HepG2 (cell line): Measurements from ENCODE around the gene GGT1. TPM values are rescaled to one million over a fixed set of nuclear protein-coding genes. Genes with fewer than 3 reads are reported as not detected.

Experiments used
- BCLAF1 ChIP-seq: fragments of 450-650 bp; IDR thresholded peaks from 2 replicates; pipeline ENCODE4 v1.6.1; 2017; ENCODE audit warnings: mild to moderate bottlenecking
- CTCF ChIP-seq: sonication (generic); formaldehyde crosslinking; IDR thresholded peaks from 2 replicates; pipeline ENCODE4 v1.5.0; 2020; ENCODE audit warnings: mild to moderate bottlenecking, missing genetic modification reagents, moderate library complexity
- DNMT1 ChIP-seq: sonication (generic); formaldehyde crosslinking; IDR thresholded peaks from 2 replicates; pipeline ENCODE4 v1.5.1; 2020; ENCODE audit warnings: mild to moderate bottlenecking, missing genetic modification reagents
- ETV5 ChIP-seq: IDR thresholded peaks from 2 replicates; pipeline ENCODE4 v1.6.1; 2018; ENCODE audit warnings: missing biosample characterization, missing genetic modification reagents, inconsistent platforms, borderline replicate concordance
- GTF3A ChIP-seq: sonication (generic); formaldehyde crosslinking; conservative IDR thresholded peaks from 2 replicates; pipeline ENCODE4 v1.4.0; 2020; ENCODE audit warnings: mild to moderate bottlenecking, missing genetic modification reagents
- HIVEP1 ChIP-seq: sonication (generic); formaldehyde crosslinking; IDR thresholded peaks from 2 replicates; pipeline ENCODE4 v1.4.0; 2020; ENCODE audit warnings: mild to moderate bottlenecking, missing genetic modification reagents
- HOMEZ ChIP-seq: IDR thresholded peaks from 2 replicates; pipeline ENCODE4 v1.6.1; 2016; ENCODE audit warnings: low read depth
- NCOR1 ChIP-seq: fragments of 200-600 bp; sonication (generic); IDR thresholded peaks from 2 replicates; pipeline ENCODE4 v1.7.0; 2017; ENCODE audit warnings: antibody characterized with exemption, low read length, borderline replicate concordance
- NFYB ChIP-seq: sonication (generic); formaldehyde crosslinking; IDR thresholded peaks from 2 replicates; pipeline ENCODE4 v1.4.0; 2020; ENCODE audit warnings: missing genetic modification reagents
- NKX3-1 ChIP-seq: sonication (generic); formaldehyde crosslinking; IDR thresholded peaks from 2 replicates; pipeline ENCODE4 v1.5.0; 2020; ENCODE audit warnings: missing genetic modification reagents
- POGZ ChIP-seq: sonication (generic); formaldehyde crosslinking; IDR thresholded peaks from 2 replicates; pipeline ENCODE4 v1.4.0; 2020; ENCODE audit warnings: mild to moderate bottlenecking, missing genetic modification reagents
- SIN3A ChIP-seq: IDR thresholded peaks from 2 replicates; pipeline ENCODE4 v1.6.1; 2011; ENCODE audit warnings: low read depth, mild to moderate bottlenecking, control low read depth, low read length, borderline replicate concordance
- THAP11 ChIP-seq: IDR thresholded peaks from 2 replicates; pipeline ENCODE4 v1.6.1; 2016; ENCODE audit warnings: missing biosample characterization, missing genetic modification reagents
- ZBTB26 ChIP-seq: IDR thresholded peaks from 2 replicates; pipeline ENCODE4 v1.6.1; 2016; ENCODE audit warnings: missing compliant biosample characterization, missing genetic modification reagents, borderline replicate concordance
- ZNF253 ChIP-seq: sonication (generic); formaldehyde crosslinking; IDR thresholded peaks from 2 replicates; pipeline ENCODE4 v1.8.0; 2022; ENCODE audit warnings: mild to moderate bottlenecking, missing genetic modification reagents, borderline replicate concordance
- ZNF264 ChIP-seq: sonication (generic); formaldehyde crosslinking; IDR thresholded peaks from 2 replicates; pipeline ENCODE4 v1.4.0; 2020; ENCODE audit warnings: missing genetic modification reagents
- ZNF30 ChIP-seq: sonication (generic); formaldehyde crosslinking; IDR thresholded peaks from 2 replicates; pipeline ENCODE4 v1.5.0; 2020; ENCODE audit warnings: mild to moderate bottlenecking, missing genetic modification reagents
- ZNF678 ChIP-seq: sonication (generic); formaldehyde crosslinking; IDR thresholded peaks from 2 replicates; pipeline ENCODE4 v1.4.0; 2020; ENCODE audit warnings: mild to moderate bottlenecking, missing genetic modification reagents
- polyA plus RNA-seq, 8 experiments: library from polyadenylated mRNA; depleted of rRNA in 3 of 8; stranded (reverse) in 7 of 8; unstranded in 1 of 8; fragments of >200 nt; fragmentation: Illumina TruSeq in 4 of 8; extraction: Trizol in 4 of 8; gene quantifications; 2 replicates each; pipeline versions ENCODE4 v1.2.1 to v1.2.3, GENCODE V29; 2011 to 2016; ENCODE audit warnings: low read depth in 4 of 8, missing spikeins in 1 of 8, mixed read lengths in 1 of 8; ENCODE audit not compliant: insufficient read depth in 1 of 8
- total RNA-seq, 5 experiments: library from RNA; depleted of rRNA; stranded (reverse); fragments of >200 nt; fragmentation: Illumina TruSeq; extraction: Trizol; gene quantifications; 2 replicates each; pipeline ENCODE4 v1.2.3, GENCODE V29; 2016; ENCODE audit warnings: low read depth in 1 of 5
- TF ChIP-seq, protein P1 (sequence below): sonication (generic); formaldehyde crosslinking; IDR thresholded peaks from 2 replicates; pipeline ENCODE4 v1.4.0; 2020; ENCODE audit warnings: mild to moderate bottlenecking, missing genetic modification reagents

The GGT1 gene
- total and polyA plus RNA-seq, 2 of the 13 experiments (the other 11 are each of a cell fraction or from before 2014, with no cell fraction given): 29.9 to 103 TPM

DNA sequence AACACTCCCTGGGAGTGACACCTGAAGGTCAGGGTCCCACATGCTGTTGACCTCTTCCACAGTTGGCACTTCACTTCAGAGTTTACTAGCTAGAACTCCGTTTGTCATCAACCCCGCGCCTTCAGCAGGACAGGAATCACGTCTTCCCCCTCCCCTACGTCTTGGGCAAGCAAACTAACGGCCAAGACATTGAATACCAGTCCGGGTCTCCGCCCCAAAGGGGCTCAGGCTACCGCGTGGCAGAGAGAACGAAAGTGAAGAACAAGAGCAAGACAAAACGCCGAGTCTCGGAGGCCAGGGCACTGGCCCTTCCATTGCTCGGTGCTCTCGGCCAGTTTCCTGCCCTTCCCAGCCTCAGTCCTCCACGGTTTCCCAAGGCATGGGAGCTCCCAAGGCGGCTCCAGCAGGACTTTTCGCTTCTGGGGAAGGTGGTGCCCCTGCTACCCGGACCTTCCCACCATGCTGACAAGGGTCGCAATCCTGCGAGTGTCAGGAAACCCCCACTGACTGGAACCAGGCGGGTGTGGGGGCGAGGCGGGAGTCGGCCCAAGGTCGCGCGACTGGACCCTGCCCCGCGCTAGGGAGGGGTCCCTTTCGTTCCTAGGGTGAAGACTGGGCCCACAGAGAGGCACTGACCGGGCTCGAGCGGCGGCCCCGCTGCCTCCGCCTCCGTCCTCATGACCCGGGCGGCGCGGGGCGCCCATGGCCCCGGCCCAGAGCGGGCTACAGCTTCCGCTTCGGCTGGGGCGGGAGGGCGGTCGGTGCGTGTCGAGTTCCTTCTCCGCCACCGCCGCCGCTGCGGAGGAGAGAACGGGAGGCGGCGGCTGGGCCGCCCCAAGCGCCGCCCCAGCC is 48.5 kb upstream of the GGT1 start, which contains the start of gene GUCD1 (continued):
- TF ChIP-seq BCLAF1 (no peak), CTCF (CRISPR knock-in tag) (no peak), GTF3A (CRISPR knock-in tag) (no peak), HIVEP1 (CRISPR knock-in tag) (peak; percentile 56; the same call in 1 of the 2 replicates), NKX3-1 (CRISPR knock-in tag) (peak; percentile 50; the same call in 1 of the 2 replicates), ZNF30 (CRISPR knock-in tag) (0 out of 2 replicates have a peak, but pooled peaks have one; percentile 67), NCOR1 (no peak), POGZ (peak; percentile 64), ETV5 (peak; percentile 54), DNMT1 (CRISPR knock-in tag) (no peak; the same call in 1 of the 2 replicates), THAP11 (CRISPR knock-in tag) (peak; percentile 41; the same call in 1 of the 2 replicates), ZNF678 (CRISPR knock-in tag) (0 out of 2 replicates have a peak, but pooled peaks have one; percentile 50), ZBTB26 (CRISPR knock-in tag) (0 out of 2 replicates have a peak, but pooled peaks have one; percentile 31), HOMEZ (no peak), NFYB (CRISPR knock-in tag) (no peak), ZNF253 (CRISPR knock-in tag) (no peak; the same call in 1 of the 2 replicates), ZNF264 (CRISPR knock-in tag) (no peak), SIN3A (0 out of 2 replicates have a peak, but pooled peaks have one; percentile 48)
- TF ChIP-seq, protein P1, sequence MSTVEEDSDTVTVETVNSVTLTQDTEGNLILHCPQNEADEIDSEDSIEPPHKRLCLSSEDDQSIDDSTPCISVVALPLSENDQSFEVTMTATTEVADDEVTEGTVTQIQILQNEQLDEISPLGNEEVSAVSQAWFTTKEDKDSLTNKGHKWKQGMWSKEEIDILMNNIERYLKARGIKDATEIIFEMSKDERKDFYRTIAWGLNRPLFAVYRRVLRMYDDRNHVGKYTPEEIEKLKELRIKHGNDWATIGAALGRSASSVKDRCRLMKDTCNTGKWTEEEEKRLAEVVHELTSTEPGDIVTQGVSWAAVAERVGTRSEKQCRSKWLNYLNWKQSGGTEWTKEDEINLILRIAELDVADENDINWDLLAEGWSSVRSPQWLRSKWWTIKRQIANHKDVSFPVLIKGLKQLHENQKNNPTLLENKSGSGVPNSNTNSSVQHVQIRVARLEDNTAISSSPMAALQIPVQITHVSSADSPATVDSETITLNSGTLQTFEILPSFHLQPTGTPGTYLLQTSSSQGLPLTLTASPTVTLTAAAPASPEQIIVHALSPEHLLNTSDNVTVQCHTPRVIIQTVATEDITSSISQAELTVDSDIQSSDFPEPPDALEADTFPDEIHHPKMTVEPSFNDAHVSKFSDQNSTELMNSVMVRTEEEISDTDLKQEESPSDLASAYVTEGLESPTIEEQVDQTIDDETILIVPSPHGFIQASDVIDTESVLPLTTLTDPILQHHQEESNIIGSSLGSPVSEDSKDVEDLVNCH (CRISPR knock-in tag): no peak
